ENCODE data around the gene NPB.

NPB gene

DNA sequence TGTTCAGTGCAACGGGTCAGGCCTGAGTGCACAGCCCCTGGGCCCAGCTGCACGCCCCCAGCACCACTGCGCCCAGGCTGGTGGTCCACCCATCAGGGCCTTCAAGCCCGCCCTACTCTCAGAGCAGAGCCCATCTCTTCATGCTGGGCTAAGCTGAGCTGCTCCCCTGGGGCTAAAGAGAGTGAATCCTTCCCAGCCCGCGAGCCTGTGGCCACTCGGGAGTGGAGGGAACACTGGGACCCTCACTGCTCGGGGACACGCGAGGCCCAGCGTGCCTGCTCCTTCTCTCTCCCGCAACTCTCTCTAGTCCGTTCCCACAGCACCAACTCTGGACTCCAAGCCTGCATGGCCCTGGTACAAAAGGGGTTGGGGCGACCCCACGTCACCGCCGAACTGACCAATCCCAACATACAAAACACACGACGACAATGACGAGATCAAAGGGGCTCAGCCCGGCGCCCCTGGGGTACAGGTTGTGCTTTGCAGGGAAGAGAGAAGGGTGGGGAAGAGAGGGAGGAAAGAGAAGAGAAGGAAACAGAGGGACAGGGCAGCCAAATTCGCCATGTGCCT lies 20.0 kb downstream of the NPB start:
- Mint-ChIP-seq H3K27ac (no peak overlapping the region), H3K27me3 (ENCODE audit: low read depth) (peaks cover 3% of the 10 kb centered on the region), H3K36me3 (ENCODE audit: low read depth) (peaks cover 13% of the 10 kb centered on the region), H3K9me3 (no peaks in the 10 kb centered on the region), H3K4me1 (peaks cover 26% of the 10 kb centered on the region), H3K4me3 (peak overlapping the region in 2 of 3 experiments; percentile 40 to 46)
- TF ChIP-seq, protein P1, sequence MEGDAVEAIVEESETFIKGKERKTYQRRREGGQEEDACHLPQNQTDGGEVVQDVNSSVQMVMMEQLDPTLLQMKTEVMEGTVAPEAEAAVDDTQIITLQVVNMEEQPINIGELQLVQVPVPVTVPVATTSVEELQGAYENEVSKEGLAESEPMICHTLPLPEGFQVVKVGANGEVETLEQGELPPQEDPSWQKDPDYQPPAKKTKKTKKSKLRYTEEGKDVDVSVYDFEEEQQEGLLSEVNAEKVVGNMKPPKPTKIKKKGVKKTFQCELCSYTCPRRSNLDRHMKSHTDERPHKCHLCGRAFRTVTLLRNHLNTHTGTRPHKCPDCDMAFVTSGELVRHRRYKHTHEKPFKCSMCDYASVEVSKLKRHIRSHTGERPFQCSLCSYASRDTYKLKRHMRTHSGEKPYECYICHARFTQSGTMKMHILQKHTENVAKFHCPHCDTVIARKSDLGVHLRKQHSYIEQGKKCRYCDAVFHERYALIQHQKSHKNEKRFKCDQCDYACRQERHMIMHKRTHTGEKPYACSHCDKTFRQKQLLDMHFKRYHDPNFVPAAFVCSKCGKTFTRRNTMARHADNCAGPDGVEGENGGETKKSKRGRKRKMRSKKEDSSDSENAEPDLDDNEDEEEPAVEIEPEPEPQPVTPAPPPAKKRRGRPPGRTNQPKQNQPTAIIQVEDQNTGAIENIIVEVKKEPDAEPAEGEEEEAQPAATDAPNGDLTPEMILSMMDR (IDR thresholded peaks at IDR 0.05; ENCODE audit: unreplicated experiment in 3 of 3) = no peak

DNA sequence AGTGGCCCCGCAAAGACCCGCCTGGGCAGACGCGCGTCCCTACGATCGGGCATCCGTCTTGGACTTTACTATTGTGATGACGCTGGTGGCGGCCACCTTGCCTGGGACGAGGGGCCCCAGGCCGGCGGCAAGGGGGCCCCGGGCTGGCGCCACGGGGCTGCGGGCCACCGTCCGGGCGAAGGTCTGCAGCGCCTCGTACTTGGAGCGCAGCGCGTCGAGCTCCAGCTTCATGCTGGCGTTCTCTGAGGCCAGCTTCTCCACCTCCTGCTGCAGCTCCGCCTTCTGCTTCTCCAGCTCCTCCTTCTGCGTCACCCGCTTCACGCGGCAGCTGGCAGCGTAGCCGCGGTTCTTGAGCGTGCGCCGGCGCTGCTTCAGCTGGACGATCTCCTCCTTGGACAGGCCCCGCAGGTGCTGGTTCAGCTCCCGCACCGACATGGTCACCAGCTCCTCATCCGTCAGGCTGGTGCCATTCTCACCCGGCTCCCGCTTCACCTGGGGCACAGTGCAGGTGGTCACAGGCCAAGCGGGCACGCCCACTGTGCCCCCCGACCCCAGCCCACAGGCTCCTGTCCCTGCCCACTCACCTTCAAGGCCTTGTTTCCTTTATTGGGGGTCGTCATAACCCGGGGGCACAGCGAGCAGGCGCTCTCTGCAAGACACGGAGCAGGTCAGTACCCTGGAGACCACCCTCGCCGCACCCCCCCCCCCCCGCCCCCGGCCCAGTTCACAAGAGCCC lies 20.7 kb downstream of the NPB start:
- Mint-ChIP-seq H3K4me1 (peaks cover 22% of the 10 kb centered on the region), H3K27me3 (ENCODE audit: low read depth) (no peaks in the 10 kb centered on the region), H3K36me3 (ENCODE audit: low read depth) (peaks cover 10% of the 10 kb centered on the region), H3K4me3 (peak overlapping the region; percentile 23 to 46 (median 26)), H3K27ac (peak overlapping the region in 2 of 3 experiments; percentile 62 to 92), H3K9me3 (no peaks in the 10 kb centered on the region)
- TF ChIP-seq, protein P1 (IDR thresholded peaks at IDR 0.05; ENCODE audit: unreplicated experiment in 3 of 3) = no peak

DNA sequence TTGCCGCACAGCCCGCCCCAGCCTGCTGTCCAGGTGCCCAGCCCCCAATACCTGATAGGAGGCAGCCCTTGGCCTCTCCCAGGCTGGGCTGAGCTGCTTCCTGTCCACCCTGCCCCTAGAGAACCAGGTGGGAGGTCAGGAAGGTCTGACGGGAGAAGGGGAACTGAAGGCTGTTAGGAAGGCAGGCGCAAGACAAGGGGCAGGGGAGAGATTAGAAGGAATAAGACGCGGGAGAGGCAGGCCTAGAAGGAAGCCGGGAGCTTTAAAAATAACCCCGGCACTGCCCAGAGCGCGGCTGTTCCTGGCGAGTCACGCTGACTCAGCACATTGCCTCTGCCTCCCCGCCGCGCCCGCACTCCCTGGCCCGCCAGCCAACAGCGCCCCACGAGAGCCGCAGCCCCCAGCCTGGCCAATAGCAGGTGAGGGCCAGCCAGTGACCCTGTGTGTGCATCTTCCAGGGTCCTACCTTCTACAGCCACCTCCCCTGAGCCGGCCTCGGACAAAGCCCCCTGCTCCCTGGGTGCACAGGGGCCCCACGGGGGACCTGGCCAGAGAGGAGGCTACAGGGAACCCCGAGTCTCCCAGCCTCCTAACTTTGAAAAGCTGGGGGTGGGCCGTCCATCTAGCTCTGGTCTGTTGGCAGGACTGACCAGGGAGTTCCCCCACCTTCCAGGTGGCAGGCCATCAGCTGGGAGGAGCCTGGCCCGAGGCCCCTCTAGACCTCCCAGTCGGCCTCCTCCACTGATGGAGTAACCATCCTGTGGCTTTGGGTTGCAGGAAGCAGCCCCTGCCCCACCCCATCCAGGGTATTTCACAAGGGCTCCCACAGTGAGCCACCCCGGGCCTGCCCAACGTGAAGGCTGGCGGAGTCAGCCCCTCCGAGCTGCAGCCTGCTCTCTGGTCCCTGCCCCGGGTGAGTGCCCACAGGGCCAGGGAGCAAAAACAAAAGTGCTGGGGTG lies 21.5 kb downstream of the NPB start:
- Mint-ChIP-seq H3K27me3 (ENCODE audit: low read depth) (no peaks in the 10 kb centered on the region), H3K9me3 (no peaks in the 10 kb centered on the region), H3K4me3 (peak overlapping the region; percentile 71 to 88 (median 80)), H3K4me1 (peaks cover 22% of the 10 kb centered on the region), H3K36me3 (ENCODE audit: low read depth) (peaks cover 10% of the 10 kb centered on the region), H3K27ac (peak overlapping the region; percentile 62 to 92 (median 90))
- TF ChIP-seq, protein P1 (IDR thresholded peaks at IDR 0.05; ENCODE audit: unreplicated experiment in 3 of 3) = no peak

DNA sequence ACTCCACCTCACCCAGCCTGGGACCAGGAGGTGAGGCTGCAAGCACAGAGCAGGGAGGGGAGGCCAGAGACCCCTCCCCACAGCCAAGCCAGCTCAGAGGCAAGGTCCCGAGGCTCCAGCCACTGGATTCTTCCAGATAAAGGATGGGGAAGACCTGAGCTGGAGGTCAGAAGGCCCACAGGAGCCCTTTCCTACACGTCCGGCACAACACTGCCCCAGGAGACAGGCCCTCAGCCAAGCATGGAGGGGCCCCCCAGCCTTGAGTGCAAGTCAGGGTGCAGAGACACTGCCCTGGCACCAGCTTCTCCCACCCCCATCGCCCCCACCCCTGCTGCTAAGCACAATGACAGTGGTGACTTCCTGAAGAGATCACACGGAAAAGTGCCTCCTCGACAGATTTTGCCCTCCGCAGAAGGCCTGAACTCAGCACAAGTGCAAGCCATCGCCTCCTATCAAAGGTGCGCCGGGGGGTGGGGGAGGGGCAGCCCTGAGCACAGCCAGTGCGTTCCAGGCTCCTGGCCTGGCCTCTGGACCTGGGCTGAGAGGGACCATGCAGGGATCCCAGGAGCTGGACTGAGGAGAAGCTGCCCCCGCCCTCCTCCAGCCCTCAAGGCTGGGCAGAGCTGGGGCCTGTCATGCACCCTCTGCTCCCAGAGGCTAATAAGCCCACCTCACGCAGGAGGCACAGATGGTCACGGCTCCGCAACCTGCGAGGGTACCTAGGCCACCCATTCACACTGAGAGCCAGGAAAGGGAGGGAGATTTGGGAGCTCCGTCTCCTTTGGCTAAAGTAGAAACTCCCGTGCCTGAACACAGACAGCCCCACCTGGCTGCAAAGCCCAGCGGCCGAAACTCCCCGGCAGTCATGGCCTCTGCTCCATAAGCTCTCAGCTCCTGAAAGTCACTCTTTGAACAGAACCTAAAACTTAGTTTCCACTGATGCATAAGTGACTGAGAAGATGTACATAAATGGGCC lies 22.8 kb downstream of the NPB start:
- Mint-ChIP-seq H3K4me1 (peaks cover 22% of the 10 kb centered on the region), H3K36me3 (ENCODE audit: low read depth) (peaks cover 5% of the 10 kb centered on the region), H3K9me3 (no peaks in the 10 kb centered on the region), H3K27me3 (ENCODE audit: low read depth) (no peaks in the 10 kb centered on the region), H3K4me3 (peak overlapping the region; percentile 87 to 89 (median 88)), H3K27ac (peak overlapping the region; percentile 31 to 76 (median 33))
- TF ChIP-seq, protein P1 (IDR thresholded peaks at IDR 0.05; ENCODE audit: unreplicated experiment in 3 of 3) = no peak

DNA sequence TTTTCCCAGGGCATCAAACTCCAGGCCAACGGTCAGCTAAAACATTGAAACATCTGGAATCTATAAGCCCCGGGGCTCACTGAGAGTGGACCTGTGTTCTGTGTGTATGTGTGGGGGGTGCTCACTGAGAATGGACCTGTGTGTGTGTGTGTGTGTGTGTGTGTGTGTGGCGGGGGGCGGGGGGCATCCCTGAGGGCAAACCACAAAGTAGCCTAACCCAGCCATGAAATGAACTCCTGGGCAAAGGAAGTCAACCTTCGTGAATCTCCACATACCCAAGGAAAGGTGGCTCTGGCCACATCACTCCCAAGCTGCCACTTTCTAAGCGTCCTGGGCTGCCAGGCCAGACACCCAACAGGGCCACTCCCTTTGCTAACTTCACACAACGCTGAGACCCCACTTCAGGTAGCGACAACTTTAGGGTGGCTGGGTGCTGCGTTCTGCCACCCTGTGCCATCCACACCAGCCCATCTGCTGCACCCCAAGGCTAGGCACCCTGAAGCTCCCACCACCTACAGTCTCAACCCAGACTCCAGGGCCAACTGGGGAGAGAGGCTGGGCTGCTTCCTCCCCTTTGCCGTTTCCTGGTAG lies 23.9 kb downstream of the NPB start:
- H3K36me3 Mint-ChIP-seq (ENCODE audit: low read depth) = peaks cover 5% of the 10 kb centered on the region

More for the DNA sequence above, 23.9 kb downstream of the NPB start:
- Mint-ChIP-seq H3K4me1 (peaks cover 24% of the 10 kb centered on the region), H3K27me3 (ENCODE audit: low read depth) (no peaks in the 10 kb centered on the region), H3K9me3 (no peaks in the 10 kb centered on the region), H3K27ac (peak overlapping the region; percentile 79 to 95 (median 93)), H3K4me3 (peak overlapping the region; percentile 87 to 89 (median 88))
- TF ChIP-seq, protein P1 (IDR thresholded peaks at IDR 0.05; ENCODE audit: unreplicated experiment in 3 of 3) = no peak
